SK-N-SH (cell line): ENCODE data around the gene FAM9A. TPM values are rescaled to one million over a fixed set of nuclear protein-coding genes. Genes with fewer than 3 reads are reported as not detected.
"Not testable (repeated sequence)": the region's sequence is repeated elsewhere in the genome, so short reads cannot be mapped to it uniquely, and the experiment has no call there.

Experiments
- CTCF ChIA-PET: fragments of 300-600, 350-600 bp; formaldehyde crosslinking; extraction: SDS; loops from one replicate; lab custom pipeline; 2021; lab: Yijun Ruan, JAX
- POLR2A ChIA-PET: fragments of 350-600 bp; sonication (Branson Sonifier 250); formaldehyde crosslinking; extraction: SDS; loops from one replicate; lab custom pipeline; 2020; ENCODE audit warnings: antibody characterized with exemption, inconsistent platforms; lab: Yijun Ruan, JAX
- DNase-seq: peaks from one replicate; pipeline ENCODE4 v3.0.0; 2012
- H2AFZ ChIP-seq: fragments of 200-600 bp; sonication (generic); 2 replicates; pipeline ENCODE4 v1.8.1; 2016; ENCODE audit warnings: antibody characterized with exemption, mild to moderate bottlenecking, low read depth
- H3F3A ChIP-seq: fragments of 200-600 bp; sonication (generic); replicated peaks from 2 replicates; pipeline ENCODE3; 2016; ENCODE audit warnings: antibody characterized with exemption, mild to moderate bottlenecking; ENCODE audit not compliant: insufficient read depth
- H3K27ac ChIP-seq, 2 experiments: fragments of 200-500 bp in 1 of 2; fragments of 200-600 bp in 1 of 2; sonication (Bioruptor generic) in 1 of 2; sonication (generic), shearing (Covaris generic) in 1 of 2; 2 replicates each; pipeline versions ENCODE4 v1.5.1 to v1.6.1; 2014 to 2016; ENCODE audit warnings: low read depth in 2 of 2, inconsistent platforms in 1 of 2, low read length in 1 of 2, mild to moderate bottlenecking in 1 of 2, mixed read lengths in 1 of 2
- H3K27me3 ChIP-seq: fragments of 200-600 bp; sonication (generic), shearing (Covaris generic); 2 replicates; pipeline ENCODE4 v1.6.1; 2016; ENCODE audit warnings: mixed run types; ENCODE audit not compliant: insufficient read depth
- H3K36me3 ChIP-seq, 2 experiments: fragments of 200-500 bp in 1 of 2; fragments of 200-600 bp in 1 of 2; sonication (Bioruptor generic) in 1 of 2; sonication (generic) in 1 of 2; replicated peaks in 1 of 2; 2 replicates each; pipeline versions ENCODE3 to v1.5.1; 2014 to 2016; ENCODE audit warnings: low read length in 1 of 2, mild to moderate bottlenecking in 1 of 2; ENCODE audit not compliant: insufficient read depth in 2 of 2, control insufficient read depth in 1 of 2
- H3K4me1 ChIP-seq, 2 experiments: fragments of 200-500 bp in 1 of 2; fragments of 200-600 bp in 1 of 2; sonication (Bioruptor generic) in 1 of 2; sonication (generic), shearing (Covaris generic) in 1 of 2; 2 replicates each; pipeline versions ENCODE4 v1.5.1 to v1.6.1; 2014 to 2016; ENCODE audit warnings: low read depth in 1 of 2, low read length in 1 of 2, mixed run types in 1 of 2; ENCODE audit not compliant: insufficient read depth in 2 of 2, control insufficient read depth in 1 of 2
- H3K4me2 ChIP-seq: fragments of 200-600 bp; sonication (generic), shearing (Covaris generic); 2 replicates; pipeline ENCODE4 v1.6.1; 2017; ENCODE audit warnings: mixed run types
- H3K4me3 ChIP-seq, 2 experiments: fragments of 200-500 bp in 1 of 2; fragments of 200-600 bp in 1 of 2; sonication (Bioruptor generic) in 1 of 2; sonication (generic), shearing (Covaris generic) in 1 of 2; 2 replicates each; pipeline versions ENCODE4 v1.5.1 to v1.8.1; 2014 to 2016; ENCODE audit warnings: low read depth in 2 of 2, inconsistent platforms in 1 of 2, low read length in 1 of 2, mild to moderate bottlenecking in 1 of 2, mixed read lengths in 1 of 2, moderate library complexity in 1 of 2
- H3K79me2 ChIP-seq: fragments of 200-600 bp; sonication (generic); 2 replicates; pipeline ENCODE4 v1.8.1; 2017; ENCODE audit warnings: mild to moderate bottlenecking; ENCODE audit not compliant: insufficient read depth
- H3K9ac ChIP-seq: fragments of 200-600 bp; sonication (generic); 2 replicates; pipeline ENCODE4 v1.6.1; 2017; ENCODE audit warnings: mixed run types
- H3K9me2 ChIP-seq: fragments of 200-600 bp; sonication (generic); 2 replicates; pipeline ENCODE4 v1.6.1; 2017; ENCODE audit warnings: mixed run types
- H3K9me3 ChIP-seq: fragments of 200-600 bp; sonication (generic); 2 replicates; pipeline ENCODE4 v1.6.1; 2017; ENCODE audit warnings: mixed run types, mild to moderate bottlenecking, moderate library complexity
- H4K20me1 ChIP-seq: fragments of 200-600 bp; sonication (generic); 2 replicates; pipeline ENCODE4 v1.6.1; 2017; ENCODE audit warnings: mild to moderate bottlenecking, mixed run types; ENCODE audit not compliant: insufficient read depth
- ELF1 ChIP-seq: IDR thresholded peaks from 2 replicates; pipeline ENCODE4 v1.4.0; 2012
- GATA2 ChIP-seq: sonication (generic); formaldehyde crosslinking; IDR thresholded peaks from 2 replicates; pipeline ENCODE4 v1.5.0; 2020; ENCODE audit warnings: mild to moderate bottlenecking, missing genetic modification reagents
- JUND ChIP-seq: IDR thresholded peaks from 2 replicates; pipeline ENCODE4 v1.4.0; 2012
- MEF2A ChIP-seq: IDR thresholded peaks from 2 replicates; pipeline ENCODE4 v1.4.0; 2012; ENCODE audit warnings: low read depth, borderline replicate concordance
- NRF1 ChIP-seq: IDR thresholded peaks from 2 replicates; pipeline ENCODE4 v1.6.1; 2012; ENCODE audit warnings: low read depth, mild to moderate bottlenecking, low read length
- POLR2AphosphoS5 ChIP-seq: IDR thresholded peaks from 2 replicates; pipeline ENCODE4 v1.6.1; 2012; ENCODE audit warnings: low read depth, low read length
- RCOR1 ChIP-seq: fragments of 150-350 bp; IDR thresholded peaks from 2 replicates; pipeline ENCODE4 v1.6.1; 2017; ENCODE audit warnings: antibody characterized with exemption, low read length
- RFX5 ChIP-seq: IDR thresholded peaks from 2 replicates; pipeline ENCODE4 v1.6.1; 2012; ENCODE audit warnings: mild to moderate bottlenecking, improper control_type of control experiment, low read length
- SIN3A ChIP-seq: IDR thresholded peaks from 2 replicates; pipeline ENCODE4 v1.6.1; 2012; ENCODE audit warnings: low read depth, mild to moderate bottlenecking, low read length, moderate library complexity, borderline replicate concordance
- SMC3 ChIP-seq: IDR thresholded peaks from 2 replicates; pipeline ENCODE4 v1.6.1; 2012; ENCODE audit warnings: low read depth, low read length, improper control_type of control experiment
- TEAD4 ChIP-seq: IDR thresholded peaks from 2 replicates; pipeline ENCODE4 v1.4.0; 2012; ENCODE audit warnings: mild to moderate bottlenecking, borderline replicate concordance; ENCODE audit not compliant: insufficient read depth
- WGBS: methylation state at CpG from one replicate; pipeline ENCODE4 v1.1.6; 2017; ENCODE audit warnings: low lambda C conversion rate; 5-methylcytosine and 5-hydroxymethylcytosine counted together
- polyA plus RNA-seq, 3 experiments: library from polyadenylated mRNA; depleted of rRNA; stranded (reverse); fragments of >200 nt; gene quantifications; 2 replicates each; pipeline ENCODE4 v1.2.3, GENCODE V29; 2012
- TF ChIP-seq, protein P1 (sequence below): fragments of 200-600 bp; sonication (generic); IDR thresholded peaks from 2 replicates; pipeline ENCODE4 v1.6.1; 2017; ENCODE audit warnings: antibody characterized with exemption, mild to moderate bottlenecking, moderate library complexity
- TF ChIP-seq, protein P2 (sequence below): IDR thresholded peaks from 2 replicates; pipeline ENCODE4 v1.6.1; 2012; ENCODE audit warnings: mild to moderate bottlenecking, low read depth, low read length, moderate library complexity
- TF ChIP-seq, protein P3 (sequence below): fragments of 150-350 bp; IDR thresholded peaks from 2 replicates; pipeline ENCODE4 v1.6.1; 2016; ENCODE audit warnings: mild to moderate bottlenecking, low read depth, low read length

Gene FAM9A
- polyA plus RNA-seq, 1 of the 3 experiments (the other 2 are of a cell fraction), result not detected

DNA sequence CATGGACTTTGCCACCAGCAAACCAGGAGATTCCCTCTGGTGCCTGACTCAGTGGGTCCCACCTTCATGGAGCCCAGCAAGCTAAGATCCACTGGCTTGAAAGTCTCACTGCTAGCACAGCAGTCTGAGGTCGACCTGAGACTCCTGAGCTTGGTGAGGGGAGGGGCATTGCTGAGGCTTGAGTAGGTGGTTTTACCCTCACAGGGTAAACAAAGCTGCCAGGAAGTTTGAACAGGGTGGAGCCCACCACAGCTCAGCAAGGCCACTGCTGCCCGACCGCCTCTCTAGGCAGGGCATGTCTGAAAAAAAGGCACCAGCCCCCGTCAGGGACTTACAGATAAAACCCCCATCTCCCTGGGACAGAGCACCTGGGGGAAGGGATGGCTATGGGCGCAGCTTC is 28.1 kb downstream of the FAM9A start:
- no peak overlapping the region for H2AFZ ChIP-seq
- no peaks in the 10 kb centered on the region for H3K36me3 ChIP-seq
- no peak overlapping the region for H3K9ac ChIP-seq
- no peaks in the 10 kb centered on the region for H3K4me1 ChIP-seq
- ChIA-PET POLR2A (no interaction called here), CTCF (interaction anchor here (1.0 kb wide), 1 partner anchor 35 kb away, joined by 3 read pairs; no protein-coding TSS in a partner anchor)
- H3K79me2 ChIP-seq, result no peaks in the 10 kb centered on the region
- H3K4me3 ChIP-seq, result no peak overlapping the region
- no peaks in the 10 kb centered on the region for H3K9me3 ChIP-seq
- no peaks in the 10 kb centered on the region for H4K20me1 ChIP-seq
- H3K9me2 ChIP-seq, result no peaks in the 10 kb centered on the region
- TF ChIP-seq GATA2 (no peak), MEF2A (no peak), ELF1 (no peak)
- H3K27ac ChIP-seq, result no peak overlapping the region
- H3F3A ChIP-seq, result no peaks in the 10 kb centered on the region
- no peaks in the 10 kb centered on the region; the same call in 1 of the 2 replicates for H3K27me3 ChIP-seq
- no peak for DNase-seq
- WGBS, result 16% methylated on average over 3 of the region's 5 CpGs
- H3K4me2 ChIP-seq, result no peak overlapping the region

DNA sequence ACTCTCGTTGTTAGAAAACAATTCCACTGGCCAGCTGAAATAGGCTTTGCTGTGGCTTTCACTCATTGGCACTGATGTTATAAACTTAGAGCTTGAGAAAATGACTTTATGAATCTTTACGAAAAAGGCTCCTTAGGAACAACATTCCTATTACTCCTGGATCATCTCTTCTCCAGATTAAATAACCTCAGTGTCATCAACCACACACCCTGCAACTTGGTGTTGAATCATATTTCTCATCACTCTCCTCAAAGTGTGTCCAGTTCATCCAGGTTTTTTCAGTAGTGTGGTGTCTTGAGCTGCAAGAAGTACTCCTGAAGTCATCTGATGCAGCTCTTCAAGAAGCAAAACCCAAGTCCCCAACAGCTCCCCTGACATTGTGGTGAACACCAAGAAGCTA is 41.2 kb downstream of the FAM9A start:
- H3K9me2 ChIP-seq, result no peaks in the 10 kb centered on the region
- 7% methylated on average over 2 of the region's 2 CpGs for WGBS
- no peaks in the 10 kb centered on the region for H3K36me3 ChIP-seq
- no peaks in the 10 kb centered on the region for H3K9me3 ChIP-seq
- H3K27me3 ChIP-seq, result no peaks in the 10 kb centered on the region
- H4K20me1 ChIP-seq, result no peaks in the 10 kb centered on the region
- no peak overlapping the region for H3K9ac ChIP-seq
- H3F3A ChIP-seq, result peaks cover 2% of the 10 kb centered on the region
- H3K4me1 ChIP-seq, result no peaks in the 10 kb centered on the region
- CTCF ChIA-PET, result interaction anchor here (1.0 kb wide), 1 partner anchor 21 kb away, joined by 3 read pairs; no protein-coding TSS in a partner anchor
- no peak overlapping the region for H2AFZ ChIP-seq
- POLR2A ChIA-PET, result no interaction called here
- DNase-seq, result no peak
- no peak for TF ChIP-seq RCOR1
- no peak for TF ChIP-seq POLR2AphosphoS5
- TF ChIP-seq NRF1, result no peak
- TF ChIP-seq, protein P1, sequence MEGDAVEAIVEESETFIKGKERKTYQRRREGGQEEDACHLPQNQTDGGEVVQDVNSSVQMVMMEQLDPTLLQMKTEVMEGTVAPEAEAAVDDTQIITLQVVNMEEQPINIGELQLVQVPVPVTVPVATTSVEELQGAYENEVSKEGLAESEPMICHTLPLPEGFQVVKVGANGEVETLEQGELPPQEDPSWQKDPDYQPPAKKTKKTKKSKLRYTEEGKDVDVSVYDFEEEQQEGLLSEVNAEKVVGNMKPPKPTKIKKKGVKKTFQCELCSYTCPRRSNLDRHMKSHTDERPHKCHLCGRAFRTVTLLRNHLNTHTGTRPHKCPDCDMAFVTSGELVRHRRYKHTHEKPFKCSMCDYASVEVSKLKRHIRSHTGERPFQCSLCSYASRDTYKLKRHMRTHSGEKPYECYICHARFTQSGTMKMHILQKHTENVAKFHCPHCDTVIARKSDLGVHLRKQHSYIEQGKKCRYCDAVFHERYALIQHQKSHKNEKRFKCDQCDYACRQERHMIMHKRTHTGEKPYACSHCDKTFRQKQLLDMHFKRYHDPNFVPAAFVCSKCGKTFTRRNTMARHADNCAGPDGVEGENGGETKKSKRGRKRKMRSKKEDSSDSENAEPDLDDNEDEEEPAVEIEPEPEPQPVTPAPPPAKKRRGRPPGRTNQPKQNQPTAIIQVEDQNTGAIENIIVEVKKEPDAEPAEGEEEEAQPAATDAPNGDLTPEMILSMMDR, result no peak
- TF ChIP-seq SIN3A, result no peak
- TF ChIP-seq, protein P2, sequence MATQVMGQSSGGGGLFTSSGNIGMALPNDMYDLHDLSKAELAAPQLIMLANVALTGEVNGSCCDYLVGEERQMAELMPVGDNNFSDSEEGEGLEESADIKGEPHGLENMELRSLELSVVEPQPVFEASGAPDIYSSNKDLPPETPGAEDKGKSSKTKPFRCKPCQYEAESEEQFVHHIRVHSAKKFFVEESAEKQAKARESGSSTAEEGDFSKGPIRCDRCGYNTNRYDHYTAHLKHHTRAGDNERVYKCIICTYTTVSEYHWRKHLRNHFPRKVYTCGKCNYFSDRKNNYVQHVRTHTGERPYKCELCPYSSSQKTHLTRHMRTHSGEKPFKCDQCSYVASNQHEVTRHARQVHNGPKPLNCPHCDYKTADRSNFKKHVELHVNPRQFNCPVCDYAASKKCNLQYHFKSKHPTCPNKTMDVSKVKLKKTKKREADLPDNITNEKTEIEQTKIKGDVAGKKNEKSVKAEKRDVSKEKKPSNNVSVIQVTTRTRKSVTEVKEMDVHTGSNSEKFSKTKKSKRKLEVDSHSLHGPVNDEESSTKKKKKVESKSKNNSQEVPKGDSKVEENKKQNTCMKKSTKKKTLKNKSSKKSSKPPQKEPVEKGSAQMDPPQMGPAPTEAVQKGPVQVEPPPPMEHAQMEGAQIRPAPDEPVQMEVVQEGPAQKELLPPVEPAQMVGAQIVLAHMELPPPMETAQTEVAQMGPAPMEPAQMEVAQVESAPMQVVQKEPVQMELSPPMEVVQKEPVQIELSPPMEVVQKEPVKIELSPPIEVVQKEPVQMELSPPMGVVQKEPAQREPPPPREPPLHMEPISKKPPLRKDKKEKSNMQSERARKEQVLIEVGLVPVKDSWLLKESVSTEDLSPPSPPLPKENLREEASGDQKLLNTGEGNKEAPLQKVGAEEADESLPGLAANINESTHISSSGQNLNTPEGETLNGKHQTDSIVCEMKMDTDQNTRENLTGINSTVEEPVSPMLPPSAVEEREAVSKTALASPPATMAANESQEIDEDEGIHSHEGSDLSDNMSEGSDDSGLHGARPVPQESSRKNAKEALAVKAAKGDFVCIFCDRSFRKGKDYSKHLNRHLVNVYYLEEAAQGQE, result no peak
- TF ChIP-seq SMC3, result no peak
- TF ChIP-seq JUND, result no peak
- TF ChIP-seq, protein P3, sequence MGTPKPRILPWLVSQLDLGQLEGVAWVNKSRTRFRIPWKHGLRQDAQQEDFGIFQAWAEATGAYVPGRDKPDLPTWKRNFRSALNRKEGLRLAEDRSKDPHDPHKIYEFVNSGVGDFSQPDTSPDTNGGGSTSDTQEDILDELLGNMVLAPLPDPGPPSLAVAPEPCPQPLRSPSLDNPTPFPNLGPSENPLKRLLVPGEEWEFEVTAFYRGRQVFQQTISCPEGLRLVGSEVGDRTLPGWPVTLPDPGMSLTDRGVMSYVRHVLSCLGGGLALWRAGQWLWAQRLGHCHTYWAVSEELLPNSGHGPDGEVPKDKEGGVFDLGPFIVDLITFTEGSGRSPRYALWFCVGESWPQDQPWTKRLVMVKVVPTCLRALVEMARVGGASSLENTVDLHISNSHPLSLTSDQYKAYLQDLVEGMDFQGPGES, result no peak
- no peak for TF ChIP-seq TEAD4
- TF ChIP-seq ELF1, result no peak
- TF ChIP-seq RFX5, result no peak
- H3K27ac ChIP-seq, result no peak overlapping the region
- no peak overlapping the region for H3K4me2 ChIP-seq
- H3K79me2 ChIP-seq, result no peaks in the 10 kb centered on the region
- no peak overlapping the region for H3K4me3 ChIP-seq

DNA sequence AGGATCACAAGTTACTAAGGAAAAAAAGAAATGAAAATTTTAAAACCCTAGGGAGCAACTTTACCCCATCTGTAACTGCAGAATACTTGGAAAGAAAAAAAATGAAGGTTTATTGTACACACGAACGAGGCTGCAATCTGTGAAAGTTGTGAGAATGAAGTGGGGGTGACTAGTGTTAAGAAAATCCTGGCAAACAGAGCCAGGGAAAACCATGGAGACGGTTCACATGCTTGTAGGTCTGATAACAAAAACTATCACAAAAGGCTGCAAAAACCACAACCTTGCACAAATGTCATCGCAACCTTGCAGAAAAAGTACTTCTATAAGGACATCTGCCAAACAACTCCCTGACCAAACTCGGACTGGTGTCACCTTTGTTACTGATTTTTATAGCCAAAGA is 42.5 kb downstream of the FAM9A start:
- H3K4me3 ChIP-seq, CTCF ChIA-PET: not testable (repeated sequence)

More for the DNA sequence above, 42.5 kb downstream of the FAM9A start:
- H3K27me3 ChIP-seq, H3K27ac ChIP-seq, H3K4me1 ChIP-seq, DNase-seq, H3K9ac ChIP-seq, H3K9me3 ChIP-seq, H3K36me3 ChIP-seq, H3K9me2 ChIP-seq, POLR2A ChIA-PET, H3K4me2 ChIP-seq, H3F3A ChIP-seq, H3K79me2 ChIP-seq, H2AFZ ChIP-seq, H4K20me1 ChIP-seq: not testable (repeated sequence)
- 16% methylated on average over 5 of the region's 5 CpGs for WGBS
